HFF-Myc (cell line): ENCODE measurements around the gene TDRD7.

Source experiments
- DNase-seq: peaks from one replicate; pipeline ENCODE4 v3.0.0-alpha.2; 2011; ENCODE audit warnings: low read depth; ENCODE audit errors: extremely low read depth
- H3K4me3 ChIP-seq: replicated peaks from 2 replicates; pipeline ENCODE4 v1.5.1; 2011; ENCODE audit warnings: low read depth, mild to moderate bottlenecking, control low read depth, low read length
- TF ChIP-seq, protein P1 (sequence below): IDR thresholded peaks from 2 replicates; pipeline ENCODE4 v1.5.1; 2012; ENCODE audit warnings: mild to moderate bottlenecking, low read depth, low read length, control low read depth; ENCODE audit errors: missing control alignments

TDRD7 gene

DNA sequence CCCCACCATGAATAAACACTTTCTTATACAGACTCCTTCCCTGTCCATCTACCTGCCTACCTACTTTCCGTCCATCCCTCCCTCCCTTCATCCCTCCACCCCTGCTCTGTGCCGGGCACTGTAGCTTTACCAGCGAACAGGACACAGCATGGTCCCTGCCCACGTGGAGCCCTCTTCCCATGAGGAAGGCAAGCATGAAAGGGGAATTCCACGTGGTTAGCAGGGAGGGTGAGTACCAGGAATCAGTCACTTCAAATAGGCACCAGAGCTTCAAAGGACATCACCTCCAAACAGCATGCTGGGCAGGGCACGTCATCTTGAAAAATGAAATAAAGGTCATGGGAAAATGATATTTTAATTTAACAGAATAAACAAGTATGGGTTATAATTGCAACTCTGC lies 35.0 kb upstream of the TDRD7 start:
- DNase-seq, result no peak
- H3K4me3 ChIP-seq, result no peak overlapping the region
- TF ChIP-seq, protein P1, sequence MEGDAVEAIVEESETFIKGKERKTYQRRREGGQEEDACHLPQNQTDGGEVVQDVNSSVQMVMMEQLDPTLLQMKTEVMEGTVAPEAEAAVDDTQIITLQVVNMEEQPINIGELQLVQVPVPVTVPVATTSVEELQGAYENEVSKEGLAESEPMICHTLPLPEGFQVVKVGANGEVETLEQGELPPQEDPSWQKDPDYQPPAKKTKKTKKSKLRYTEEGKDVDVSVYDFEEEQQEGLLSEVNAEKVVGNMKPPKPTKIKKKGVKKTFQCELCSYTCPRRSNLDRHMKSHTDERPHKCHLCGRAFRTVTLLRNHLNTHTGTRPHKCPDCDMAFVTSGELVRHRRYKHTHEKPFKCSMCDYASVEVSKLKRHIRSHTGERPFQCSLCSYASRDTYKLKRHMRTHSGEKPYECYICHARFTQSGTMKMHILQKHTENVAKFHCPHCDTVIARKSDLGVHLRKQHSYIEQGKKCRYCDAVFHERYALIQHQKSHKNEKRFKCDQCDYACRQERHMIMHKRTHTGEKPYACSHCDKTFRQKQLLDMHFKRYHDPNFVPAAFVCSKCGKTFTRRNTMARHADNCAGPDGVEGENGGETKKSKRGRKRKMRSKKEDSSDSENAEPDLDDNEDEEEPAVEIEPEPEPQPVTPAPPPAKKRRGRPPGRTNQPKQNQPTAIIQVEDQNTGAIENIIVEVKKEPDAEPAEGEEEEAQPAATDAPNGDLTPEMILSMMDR, result no peak

DNA sequence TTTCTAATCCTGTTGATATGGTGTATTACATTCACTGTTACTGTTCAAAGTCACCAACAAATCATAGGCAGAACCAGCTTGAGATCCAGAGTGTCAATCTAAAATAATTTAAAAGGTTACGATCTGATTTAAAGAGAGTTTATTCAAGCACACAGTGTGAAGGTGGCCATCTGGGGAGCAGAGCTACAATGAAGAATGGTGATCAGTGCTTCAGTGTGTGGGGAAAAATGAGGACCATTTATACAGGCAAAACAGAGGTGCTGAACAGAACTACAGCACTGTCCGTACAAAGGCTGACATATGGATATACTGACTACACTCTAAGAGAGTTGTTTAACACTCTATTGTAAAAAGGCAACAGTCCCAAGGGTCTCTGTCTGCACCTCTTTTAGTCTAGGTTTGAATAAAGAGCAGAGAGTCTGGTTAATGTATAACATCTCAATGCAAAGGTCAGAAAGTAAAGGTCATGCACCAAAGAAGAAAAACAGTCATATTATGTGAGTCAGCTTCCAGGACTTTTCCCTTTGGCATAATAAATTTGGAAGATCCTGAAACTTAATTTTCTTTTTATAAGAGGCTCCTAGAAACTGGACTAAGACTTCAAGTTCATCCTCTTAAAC lies 29.7 kb upstream of the TDRD7 start:
- no peak for DNase-seq
- H3K4me3 ChIP-seq, result no peak overlapping the region
- TF ChIP-seq, protein P1, result no peak

DNA sequence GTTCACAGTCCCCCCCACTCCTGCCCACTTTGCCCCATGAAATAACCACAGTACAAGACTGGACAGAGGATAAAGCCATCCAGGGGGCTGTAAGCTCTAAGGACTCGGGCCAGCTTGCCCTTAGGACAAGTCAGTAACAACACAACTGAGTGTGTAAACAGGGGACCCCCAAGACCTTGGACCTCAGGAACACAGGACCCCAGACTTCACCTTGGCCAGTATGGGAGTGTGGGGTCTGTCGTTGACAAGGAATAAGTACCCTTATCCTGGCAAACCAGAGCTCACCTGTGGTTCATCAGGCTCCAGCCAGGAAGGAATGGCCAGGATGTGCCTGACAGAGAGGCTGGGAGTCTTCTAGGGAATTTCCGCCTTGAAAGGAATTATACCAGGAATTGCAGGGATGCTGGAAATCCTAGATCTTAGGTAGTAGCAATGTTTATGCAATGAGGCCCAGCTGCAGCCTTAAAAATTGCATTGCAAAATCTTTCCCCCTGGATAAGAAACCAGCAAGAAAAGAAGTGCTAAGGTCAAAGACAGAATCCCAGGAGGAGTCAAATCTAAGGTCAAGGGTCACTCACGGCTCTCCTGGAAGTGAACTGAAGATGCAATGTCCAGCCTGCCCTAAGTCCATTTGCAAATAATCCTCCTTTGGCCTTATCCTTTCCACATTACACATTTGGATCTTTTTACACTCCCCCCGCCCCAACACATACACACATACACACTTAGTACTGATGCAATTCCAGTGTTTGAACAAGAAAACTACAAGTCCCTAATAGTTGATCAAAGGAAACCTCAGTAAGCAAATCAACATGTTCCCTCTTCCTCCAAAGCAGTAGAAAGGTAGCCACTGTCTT lies 27.3 kb upstream of the TDRD7 start:
- TF ChIP-seq, protein P1, result no peak
- DNase-seq, result no peak
- no peak overlapping the region for H3K4me3 ChIP-seq

DNA sequence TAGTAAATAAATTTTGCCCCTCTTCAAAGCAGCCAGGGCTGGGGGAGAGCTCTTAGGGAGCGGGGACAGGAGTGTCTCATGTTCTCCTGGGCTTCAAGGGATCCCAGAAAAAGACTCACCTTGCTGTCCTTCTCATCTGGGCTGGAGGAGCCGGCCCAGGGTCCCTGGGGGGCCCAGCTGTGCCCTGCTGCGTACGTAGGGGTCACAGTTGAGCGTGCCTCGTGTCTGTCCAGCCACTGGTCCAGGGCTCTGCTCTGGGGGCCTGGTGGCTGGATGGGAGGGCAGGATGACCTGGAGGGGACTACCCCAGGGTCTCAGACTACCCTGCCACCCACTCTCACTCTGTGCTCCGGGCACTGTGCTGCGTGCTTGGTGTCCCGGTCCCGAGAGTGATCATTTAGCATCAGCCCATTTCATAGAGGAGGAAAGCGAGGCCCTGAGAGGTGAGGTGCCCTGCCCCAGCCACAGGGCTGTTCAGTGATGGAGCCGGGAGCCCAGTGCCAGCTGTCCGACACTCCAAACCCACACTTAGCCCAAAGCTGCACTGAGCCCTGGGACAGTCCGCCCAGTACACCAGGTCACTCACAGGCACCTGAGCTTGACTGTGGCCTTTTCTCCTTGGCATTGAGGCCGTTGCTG lies 26.2 kb upstream of the TDRD7 start:
- no peak for DNase-seq
- H3K4me3 ChIP-seq, result no peak overlapping the region
- TF ChIP-seq, protein P1, result no peak

DNA sequence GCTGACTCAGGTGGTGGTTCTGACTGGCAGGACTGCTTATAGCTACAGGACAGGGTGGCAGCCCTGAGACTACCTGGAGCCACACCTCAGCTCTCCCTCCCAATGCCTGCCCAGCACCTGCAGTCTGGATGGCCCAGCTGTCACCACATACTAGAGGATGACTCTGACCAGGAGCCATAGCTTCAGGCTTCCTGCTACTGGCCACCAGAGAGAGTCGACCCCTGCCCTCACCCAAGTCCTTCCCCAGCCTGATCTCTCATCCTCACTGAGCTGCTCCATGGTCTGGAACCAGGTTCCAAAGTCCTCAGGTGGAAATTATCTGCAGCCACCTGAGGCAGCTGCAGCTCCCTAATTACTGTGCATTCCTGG lies 25.6 kb upstream of the TDRD7 start:
- no peak for DNase-seq
- no peak overlapping the region for H3K4me3 ChIP-seq
- TF ChIP-seq, protein P1, result no peak

DNA sequence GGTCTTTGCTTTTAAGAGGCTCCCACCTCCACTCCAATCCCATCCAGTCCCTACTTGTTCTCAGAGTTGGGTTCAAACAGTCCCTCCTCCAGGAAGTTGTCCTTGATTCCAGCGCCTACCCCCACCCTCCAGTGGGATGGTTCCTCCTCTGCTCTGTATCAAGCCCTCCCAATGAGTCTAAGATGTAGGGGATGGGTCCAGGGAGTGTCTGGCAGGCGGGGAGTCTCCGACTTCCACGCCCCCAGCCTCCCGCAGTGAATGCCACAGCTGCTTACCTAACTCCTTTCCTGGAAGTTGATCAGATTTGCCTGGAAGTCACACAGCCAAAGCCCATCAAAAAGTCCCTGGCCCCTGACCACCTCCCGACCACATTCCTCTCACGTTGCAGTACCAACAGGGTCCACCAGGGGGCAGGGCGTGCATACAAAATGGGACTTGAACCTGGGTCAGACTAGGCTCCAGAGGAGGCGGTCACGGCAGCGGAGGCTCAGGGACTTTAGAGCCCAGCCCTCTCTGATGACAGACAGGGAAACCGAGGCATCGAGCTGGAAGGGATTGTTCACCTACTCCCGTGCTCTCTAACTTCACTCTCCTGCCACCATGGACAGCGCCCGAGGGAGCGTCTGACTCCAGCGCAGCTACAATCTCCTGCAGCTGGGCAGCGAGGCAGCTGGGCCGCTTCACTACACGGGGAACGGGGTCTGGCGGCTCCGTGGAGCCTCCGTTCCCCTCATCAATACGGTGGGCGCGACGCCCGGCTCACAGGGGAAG lies 25.0 kb upstream of the TDRD7 start:
- H3K4me3 ChIP-seq, result no peak overlapping the region
- TF ChIP-seq, protein P1, result peak; percentile 99
- DNase-seq, result peak; percentile 9
